Effector CD4-positive, alpha-beta T cell (primary cell): Measurements from ENCODE around the gene RTRAF.

Source experiments
- DNase-seq: peaks from one replicate; pipeline ENCODE4 v3.0.0-alpha.2; 2020

Gene RTRAF

GRCh38 chr14:52021957-52022600, 32.7 kb downstream of the RTRAF start:
- no peak for DNase-seq

GRCh38 chr14:52023518-52023917, 34.2 kb downstream of the RTRAF start:
- no peak for DNase-seq

- no peak for DNase-seq
These were observed 36.0 kb downstream of the RTRAF start for GRCh38 chr14:52025310-52025709.

GRCh38 chr14:52026017-52026660, 36.8 kb downstream of the RTRAF start:
- no peak for DNase-seq

GRCh38 chr14:52026901-52027300, 37.6 kb downstream of the RTRAF start:
- DNase-seq = no peak

GRCh38 chr14:52029881-52030280, 40.5 kb downstream of the RTRAF start:
- no peak for DNase-seq

- DNase-seq = no peak
These were observed 42.4 kb downstream of the RTRAF start for GRCh38 chr14:52031781-52032180.

- no peak for DNase-seq
These were observed 43.0 kb downstream of the RTRAF start for GRCh38 chr14:52032204-52032801.

- DNase-seq = no peak
These were observed 43.8 kb downstream of the RTRAF start for GRCh38 chr14:52033101-52033642.

GRCh38 chr14:52039124-52039815, 49.9 kb downstream of the RTRAF start:
- no peak for DNase-seq

GRCh38 chr14:52040598-52040997, 51.3 kb downstream of the RTRAF start:
- DNase-seq = no peak

- DNase-seq = no peak
These were observed 53.3 kb downstream of the RTRAF start for GRCh38 chr14:52042371-52043289.

- no peak for DNase-seq
These were observed 54.3 kb downstream of the RTRAF start for GRCh38 chr14:52043690-52044089.

GRCh38 chr14:52044791-52045522, 55.6 kb downstream of the RTRAF start:
- DNase-seq = no peak

GRCh38 chr14:52046376-52046917, 57.1 kb downstream of the RTRAF start:
- no peak for DNase-seq

GRCh38 chr14:52048116-52048515, 58.8 kb downstream of the RTRAF start:
- DNase-seq = no peak

- DNase-seq = no peak
These were observed 59.4 kb downstream of the RTRAF start for GRCh38 chr14:52048641-52049204.

- DNase-seq = no peak
These were observed 59.9 kb downstream of the RTRAF start for GRCh38 chr14:52049271-52049670.

GRCh38 chr14:52049721-52050588, 60.6 kb downstream of the RTRAF start:
- no peak for DNase-seq

- no peak for DNase-seq
These were observed 61.9 kb downstream of the RTRAF start for GRCh38 chr14:52051251-52051650.
